NCI-H2227 (cell line): ENCODE results near the gene IGSF3.

ENCODE experiments used
- DNase-seq: peaks from one replicate; lab custom pipeline; 2025; ENCODE audit not compliant: unreplicated experiment; lab: John Stamatoyannopoulos, UW

IGSF3 gene

GRCh38 chr1:116686723-116687352, 19.3 kb upstream of the IGSF3 start:
- no peak for DNase-seq

- DNase-seq: no peak
Measured at GRCh38 chr1:116686175-116686574, 18.6 kb upstream of the IGSF3 start.

GRCh38 chr1:116684575-116684974, 17.0 kb upstream of the IGSF3 start:
- no peak for DNase-seq

- no peak for DNase-seq
Measured at GRCh38 chr1:116682641-116683221, 15.2 kb upstream of the IGSF3 start.

GRCh38 chr1:116681343-116681899, 13.9 kb upstream of the IGSF3 start:
- DNase-seq: no peak

- DNase-seq: no peak
Measured at GRCh38 chr1:116680752-116681151, 13.2 kb upstream of the IGSF3 start.

GRCh38 chr1:116679828-116680628, 12.5 kb upstream of the IGSF3 start:
- no peak for DNase-seq

GRCh38 chr1:116679091-116679827, 11.7 kb upstream of the IGSF3 start:
- peak; percentile 11 for DNase-seq

GRCh38 chr1:116678732-116679090, 11.2 kb upstream of the IGSF3 start:
- no peak for DNase-seq

- DNase-seq: no peak
Measured at GRCh38 chr1:116677474-116678062, 10.0 kb upstream of the IGSF3 start.

GRCh38 chr1:116676291-116676690, 8.8 kb upstream of the IGSF3 start:
- no peak for DNase-seq

- no peak for DNase-seq
Measured at GRCh38 chr1:116674751-116675150, 7.2 kb upstream of the IGSF3 start.

- no peak for DNase-seq
Measured at GRCh38 chr1:116674011-116674531, 6.5 kb upstream of the IGSF3 start.

GRCh38 chr1:116671912-116672311, 4.4 kb upstream of the IGSF3 start:
- DNase-seq: no peak

GRCh38 chr1:116671072-116671760, 3.7 kb upstream of the IGSF3 start:
- DNase-seq: no peak

- no peak for DNase-seq
Measured at GRCh38 chr1:116668277-116668676, 744 bp upstream of the IGSF3 start.

GRCh38 chr1:116667078-116667574, 407 bp downstream of the IGSF3 start:
- peak; percentile 81 for DNase-seq

- peak; percentile 40 for DNase-seq
Measured at GRCh38 chr1:116666187-116667077, 1.1 kb downstream of the IGSF3 start.

GRCh38 chr1:116664978-116665371, 2.6 kb downstream of the IGSF3 start:
- no peak for DNase-seq
